GM18511 (cell line): Measurements from ENCODE around the gene KCTD17.

ENCODE experiments used
- ATAC-seq: cut with Tn5 transposase; IDR thresholded peaks from one replicate; pipeline ENCODE4 v1.9.1; 2021; ENCODE audit warnings: mild to moderate bottlenecking, moderate library complexity; ENCODE audit not compliant: unreplicated experiment

The KCTD17 gene

DNA sequence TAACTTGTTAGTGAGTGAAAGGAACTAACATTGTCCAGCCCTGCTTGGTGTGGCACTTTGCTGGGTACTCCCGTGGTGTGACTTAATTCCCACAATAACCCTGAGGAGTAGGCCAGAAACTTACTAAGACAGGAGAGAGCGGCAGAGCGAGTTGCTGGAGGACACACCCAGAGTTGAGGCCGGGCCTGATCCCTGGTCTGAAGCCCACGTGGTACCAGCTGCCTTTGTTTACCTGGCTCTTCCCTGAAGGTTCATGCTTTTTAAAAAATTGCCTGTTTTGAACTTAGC, 31.4 kb upstream of the KCTD17 start:
- no peak for ATAC-seq

DNA sequence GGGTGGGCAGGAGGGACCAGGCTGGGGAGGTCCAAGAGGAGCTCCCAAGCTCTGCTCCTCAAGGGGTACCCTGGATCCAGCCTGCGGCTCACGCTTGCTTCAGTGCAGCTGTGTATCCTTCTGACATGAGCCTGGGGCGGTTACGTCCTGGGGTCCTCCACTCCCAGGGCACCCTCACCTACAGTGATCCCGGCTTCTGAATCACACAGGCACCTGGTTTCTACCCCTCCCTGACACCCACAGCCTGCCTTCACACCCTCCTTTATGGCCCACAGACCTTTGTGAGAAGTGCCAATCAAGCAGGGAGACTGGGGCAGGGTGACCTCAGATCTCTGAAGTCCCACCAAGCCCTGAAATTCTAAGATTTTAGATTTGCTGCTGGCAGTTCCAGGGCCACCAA, 30.5 kb upstream of the KCTD17 start:
- no peak for ATAC-seq

DNA sequence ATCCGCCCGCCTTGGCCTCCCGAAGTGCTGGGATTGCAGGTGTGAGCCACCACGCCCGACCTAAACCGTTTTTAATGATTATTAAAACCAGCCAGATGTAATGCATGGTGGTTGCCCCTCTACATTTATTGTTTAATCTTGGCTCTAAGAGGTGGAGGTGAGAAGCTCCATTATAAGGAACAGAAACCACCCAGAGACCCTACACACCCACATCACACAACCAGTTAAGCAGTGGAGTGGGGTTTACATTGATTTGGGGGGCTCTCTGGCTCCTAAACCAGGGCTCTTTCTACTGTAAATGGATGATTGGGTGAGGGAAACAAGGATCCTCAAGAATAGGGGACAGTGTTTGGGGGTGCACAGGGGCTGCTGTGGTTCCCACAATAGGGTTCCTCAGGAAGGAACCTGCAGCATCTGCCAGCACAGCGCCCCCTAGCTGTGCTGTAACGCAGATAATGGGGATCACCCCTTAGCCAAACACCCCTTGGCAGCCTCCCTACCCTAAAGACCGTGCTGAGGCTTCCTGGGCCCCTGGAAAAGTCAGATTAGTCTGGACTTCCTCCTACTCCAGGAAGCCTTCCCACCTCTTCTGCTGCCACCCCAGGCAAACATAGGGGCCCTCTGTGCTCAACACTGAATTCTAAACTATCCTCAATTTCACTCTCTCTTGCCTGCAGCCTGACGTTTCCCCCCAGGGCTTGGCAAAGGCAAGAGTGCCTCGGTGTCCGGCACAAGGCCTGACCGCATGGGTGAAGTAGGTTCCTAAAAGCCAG, 29.6 kb upstream of the KCTD17 start:
- no peak for ATAC-seq

DNA sequence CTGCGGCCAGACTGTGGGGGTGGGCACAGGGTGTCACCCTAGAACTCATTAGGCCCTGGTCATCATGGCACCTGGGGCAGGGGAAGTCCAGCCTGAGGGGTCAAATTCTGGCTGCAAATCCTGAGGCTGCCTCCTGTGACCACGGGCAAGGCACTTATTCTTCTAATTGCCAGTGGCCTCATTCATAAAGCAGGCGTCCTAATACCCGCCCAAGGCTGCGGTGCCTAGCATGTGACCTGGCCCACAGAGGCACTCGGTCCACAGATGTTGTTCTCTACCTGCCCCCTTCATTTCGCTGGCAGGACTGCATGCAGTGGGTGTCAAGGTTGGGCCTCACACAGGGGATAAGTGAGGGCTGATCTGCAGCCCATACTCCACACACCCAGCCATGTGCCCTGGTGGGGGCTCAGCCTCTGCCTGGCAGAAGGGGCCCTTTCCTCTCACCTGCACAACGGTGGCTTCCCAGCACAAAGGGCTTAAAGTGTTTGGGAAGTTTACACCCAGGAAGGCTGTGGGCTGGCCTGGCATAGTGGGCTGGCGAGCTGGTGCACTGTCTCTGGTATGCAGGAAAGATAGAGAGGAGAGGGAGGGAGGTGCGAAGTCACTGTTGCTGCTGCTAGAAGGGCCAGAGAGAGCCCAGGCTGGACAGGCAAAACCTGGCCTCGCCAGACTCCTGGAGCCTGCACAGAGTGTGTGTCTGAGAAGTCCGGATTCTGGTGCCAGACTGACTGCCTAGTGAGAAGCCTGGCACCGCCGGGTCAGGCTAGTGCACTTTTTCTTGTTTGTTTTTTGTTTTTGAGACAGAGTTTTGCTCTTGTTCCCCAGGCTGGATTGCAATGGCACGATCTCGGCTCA, 28.8 kb upstream of the KCTD17 start:
- ATAC-seq: no peak

DNA sequence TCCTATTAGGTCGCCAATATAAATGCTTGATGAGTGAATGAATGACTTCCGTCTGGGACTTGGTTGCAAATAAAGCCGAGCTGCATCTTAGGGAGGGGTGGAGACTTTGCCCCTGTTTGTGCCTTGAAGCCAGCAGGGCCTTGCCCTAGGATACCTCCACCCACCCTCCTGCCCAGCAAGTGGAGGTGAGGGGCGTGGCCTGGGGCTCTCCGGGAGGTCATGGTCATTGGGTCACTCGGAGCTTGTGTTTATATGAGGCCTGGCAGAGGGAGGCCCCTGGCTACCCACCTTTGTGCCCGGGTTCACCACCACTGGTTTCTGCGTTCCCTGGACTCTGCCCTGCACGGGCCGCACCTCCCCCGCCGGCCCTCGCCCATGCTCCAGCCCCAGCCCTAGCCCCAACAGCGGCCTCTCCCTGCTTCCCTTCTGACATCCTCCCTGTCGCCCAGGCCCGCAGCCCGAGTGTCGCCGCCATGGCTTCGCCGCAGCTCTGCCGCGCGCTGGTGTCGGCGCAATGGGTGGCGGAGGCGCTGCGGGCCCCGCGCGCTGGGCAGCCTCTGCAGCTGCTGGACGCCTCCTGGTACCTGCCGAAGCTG, 27.7 kb upstream of the KCTD17 start:
- ATAC-seq: no peak

DNA sequence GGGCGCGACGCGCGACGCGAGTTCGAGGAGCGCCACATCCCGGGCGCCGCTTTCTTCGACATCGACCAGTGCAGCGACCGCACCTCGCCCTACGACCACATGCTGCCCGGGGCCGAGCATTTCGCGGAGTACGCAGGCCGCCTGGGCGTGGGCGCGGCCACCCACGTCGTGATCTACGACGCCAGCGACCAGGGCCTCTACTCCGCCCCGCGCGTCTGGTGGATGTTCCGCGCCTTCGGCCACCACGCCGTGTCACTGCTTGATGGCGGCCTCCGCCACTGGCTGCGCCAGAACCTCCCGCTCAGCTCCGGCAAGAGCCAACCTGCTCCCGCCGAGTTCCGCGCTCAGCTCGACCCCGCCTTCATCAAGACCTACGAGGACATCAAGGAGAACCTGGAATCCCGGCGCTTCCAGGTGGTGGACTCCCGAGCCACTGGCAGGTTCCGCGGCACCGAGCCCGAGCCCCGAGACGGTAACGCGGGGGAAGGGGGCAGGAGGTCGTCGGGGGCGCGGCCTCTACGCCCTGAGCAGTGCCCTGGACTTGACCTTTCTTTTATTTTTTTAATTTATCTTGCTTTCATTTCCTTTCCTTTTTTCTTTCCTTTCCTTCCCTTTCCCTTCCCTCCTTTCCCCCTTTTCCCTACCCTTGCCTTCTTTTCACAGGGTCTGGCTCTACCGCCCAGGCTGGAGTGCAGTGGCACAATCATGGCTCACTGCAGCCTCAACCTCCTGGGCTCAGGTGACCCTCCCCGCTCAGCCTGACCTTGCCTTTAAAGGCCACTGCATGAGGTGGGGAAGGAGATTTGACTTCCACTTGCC, 27.0 kb upstream of the KCTD17 start:
- ATAC-seq: no peak

DNA sequence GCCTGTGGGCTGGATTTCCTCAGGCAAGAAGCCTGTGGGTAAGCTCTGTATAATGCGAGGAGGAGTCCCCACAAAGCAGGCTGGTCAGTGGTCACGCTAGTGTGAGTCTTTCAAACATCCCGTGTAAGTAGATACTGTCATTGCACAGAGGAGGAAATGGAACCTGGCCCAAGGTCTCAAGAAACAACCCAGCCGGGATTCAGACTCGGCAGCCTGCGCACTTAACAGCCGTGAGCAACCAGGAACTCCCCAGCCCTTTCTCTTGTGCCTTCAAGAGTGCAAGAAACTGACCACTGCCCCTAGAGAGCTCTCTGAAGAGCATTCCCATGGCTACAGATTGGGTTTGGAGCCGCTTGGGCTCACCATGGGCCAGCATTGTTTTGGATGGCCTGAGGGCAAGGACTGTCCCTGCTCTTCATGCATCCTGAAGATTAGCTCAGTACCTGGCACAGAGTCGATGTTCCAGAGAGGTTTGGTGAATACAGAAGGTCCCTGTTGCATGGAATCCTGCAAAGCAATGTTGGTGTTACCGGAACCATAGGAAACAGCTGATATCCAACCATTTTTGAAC, 26.0 kb upstream of the KCTD17 start:
- ATAC-seq: no peak

DNA sequence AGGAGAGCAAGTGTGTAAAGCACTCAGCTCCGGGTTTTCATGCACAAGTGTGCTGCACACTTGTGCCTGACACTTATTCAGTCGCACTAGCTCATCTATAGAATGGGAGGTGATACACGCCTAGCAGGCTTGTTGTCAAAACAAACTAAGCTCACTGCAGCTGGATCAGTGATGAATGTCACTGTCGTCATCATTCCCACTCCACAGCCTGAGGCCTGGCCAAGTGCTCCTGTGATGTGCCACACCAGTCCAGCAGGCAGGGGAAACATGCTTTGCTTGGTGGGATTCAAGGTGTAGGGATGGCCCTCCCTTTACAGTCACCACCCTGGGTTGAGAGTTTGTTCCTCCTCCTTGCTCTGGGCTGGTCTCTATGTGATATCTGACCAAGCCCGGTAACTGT, 25.2 kb upstream of the KCTD17 start:
- ATAC-seq: no peak

DNA sequence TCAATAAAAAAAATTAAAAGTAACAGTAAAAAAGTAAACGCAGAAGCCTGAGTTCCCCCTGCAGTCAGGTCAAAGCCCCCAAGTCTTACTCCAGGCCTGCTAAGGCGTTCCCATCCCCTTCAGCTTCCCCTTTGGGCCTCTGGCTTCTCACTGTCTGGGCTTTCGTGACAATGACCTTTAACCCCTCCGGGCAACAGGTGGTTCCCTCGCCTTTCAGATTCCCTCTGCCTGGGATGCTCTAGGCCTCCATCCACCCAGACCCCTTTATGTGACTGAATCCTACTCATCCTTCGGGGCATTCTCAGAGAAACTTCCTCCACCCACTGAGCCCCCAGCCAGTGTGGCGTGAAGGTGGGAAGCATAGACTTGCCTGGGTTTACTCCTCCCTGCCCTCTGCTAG, 24.0 kb upstream of the KCTD17 start:
- ATAC-seq: no peak

DNA sequence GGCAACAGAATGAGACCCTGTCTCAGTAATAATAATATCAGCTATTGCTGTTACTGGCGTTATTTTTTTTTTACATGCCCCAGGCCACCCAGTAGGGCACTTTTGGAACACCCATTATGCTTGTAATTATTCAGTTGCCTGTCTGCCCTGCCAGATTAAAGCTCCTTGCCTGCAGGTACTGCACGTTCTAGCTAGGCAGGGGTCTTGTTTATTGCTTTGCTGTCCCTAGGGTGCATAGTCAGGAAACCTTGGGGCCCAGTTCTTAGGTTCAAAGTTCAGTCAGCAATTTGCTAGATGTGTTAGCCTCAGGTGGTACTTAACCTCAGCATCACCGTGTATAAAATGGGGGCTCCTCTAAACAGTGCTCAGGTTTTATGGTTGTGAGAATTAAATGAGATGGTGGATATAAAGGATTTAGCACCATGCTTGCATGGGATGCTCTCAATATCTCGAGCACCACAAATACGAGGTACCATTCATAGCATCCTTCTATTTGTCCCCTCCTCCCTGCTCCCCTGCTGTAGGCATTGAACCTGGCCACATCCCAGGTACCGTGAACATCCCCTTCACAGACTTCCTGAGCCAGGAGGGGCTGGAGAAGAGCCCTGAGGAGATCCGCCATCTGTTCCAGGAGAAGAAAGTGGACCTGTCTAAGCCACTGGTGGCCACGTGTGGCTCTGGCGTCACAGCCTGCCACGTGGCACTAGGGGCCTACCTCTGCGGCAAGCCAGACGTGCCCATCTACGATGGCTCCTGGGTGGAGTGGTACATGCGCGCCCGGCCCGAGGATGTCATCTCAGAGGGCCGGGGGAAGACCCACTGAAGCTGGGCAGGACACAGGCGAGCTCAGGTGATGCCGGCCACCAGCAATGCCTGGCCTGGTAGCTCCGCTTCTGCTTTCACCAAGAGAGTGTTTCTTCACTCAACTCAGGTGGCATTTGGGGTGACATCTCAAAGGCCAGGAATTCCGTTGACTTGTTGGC, 22.6 kb upstream of the KCTD17 start:
- no peak for ATAC-seq

DNA sequence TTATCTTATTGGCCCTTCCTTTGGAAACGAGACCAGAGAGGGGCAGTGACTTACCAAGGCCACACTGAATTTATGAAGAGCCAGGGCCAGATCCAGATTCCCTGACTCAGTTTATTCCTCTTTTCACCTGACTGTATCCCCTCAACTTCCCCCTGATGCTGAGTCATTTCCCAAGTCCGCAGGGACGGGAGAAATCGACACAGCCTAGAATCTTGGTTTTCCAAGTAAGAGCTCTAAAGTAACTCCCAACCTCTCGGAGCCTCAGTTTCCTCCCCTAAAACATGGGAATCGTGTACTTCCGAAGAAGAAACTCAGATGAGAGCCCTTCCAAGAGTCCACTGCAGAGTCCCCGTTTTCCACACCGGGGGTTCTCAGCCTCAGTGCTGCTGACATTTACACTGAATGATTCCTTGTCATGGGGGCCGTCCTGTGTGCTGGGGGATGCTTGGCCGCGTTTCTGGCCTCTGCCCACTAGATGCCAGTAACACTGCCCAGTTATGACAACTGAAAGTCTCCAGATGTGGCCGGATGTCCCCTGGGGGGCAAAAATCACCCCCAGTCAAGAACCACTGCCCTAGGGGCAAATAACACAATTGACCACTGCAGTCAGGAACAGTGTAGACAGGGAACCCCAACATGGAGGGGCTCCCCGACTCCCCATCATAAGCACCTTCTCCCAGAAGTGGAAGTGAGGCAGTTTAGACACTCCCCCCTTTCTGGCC, 20.8 kb upstream of the KCTD17 start:
- ATAC-seq: no peak

DNA sequence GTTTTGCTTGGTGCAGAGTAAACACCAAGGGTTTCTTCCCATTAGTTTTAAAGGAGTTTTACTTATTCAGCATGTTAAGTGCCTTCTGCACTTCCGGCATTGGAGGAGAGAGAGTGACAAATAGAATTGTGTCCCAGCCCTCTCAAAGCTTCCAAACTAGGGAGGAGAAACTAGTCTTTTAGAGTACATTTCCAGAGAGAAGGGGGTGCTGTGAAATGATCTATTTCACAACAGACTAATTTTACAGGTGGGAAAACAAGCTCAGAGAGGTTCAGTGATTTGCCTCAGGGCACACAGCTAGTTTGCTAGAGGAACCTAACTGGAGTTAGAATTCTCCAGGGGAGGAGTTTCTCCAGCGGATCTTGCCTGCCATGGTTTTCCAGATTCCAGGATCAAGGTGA, 19.4 kb upstream of the KCTD17 start:
- no peak for ATAC-seq

DNA sequence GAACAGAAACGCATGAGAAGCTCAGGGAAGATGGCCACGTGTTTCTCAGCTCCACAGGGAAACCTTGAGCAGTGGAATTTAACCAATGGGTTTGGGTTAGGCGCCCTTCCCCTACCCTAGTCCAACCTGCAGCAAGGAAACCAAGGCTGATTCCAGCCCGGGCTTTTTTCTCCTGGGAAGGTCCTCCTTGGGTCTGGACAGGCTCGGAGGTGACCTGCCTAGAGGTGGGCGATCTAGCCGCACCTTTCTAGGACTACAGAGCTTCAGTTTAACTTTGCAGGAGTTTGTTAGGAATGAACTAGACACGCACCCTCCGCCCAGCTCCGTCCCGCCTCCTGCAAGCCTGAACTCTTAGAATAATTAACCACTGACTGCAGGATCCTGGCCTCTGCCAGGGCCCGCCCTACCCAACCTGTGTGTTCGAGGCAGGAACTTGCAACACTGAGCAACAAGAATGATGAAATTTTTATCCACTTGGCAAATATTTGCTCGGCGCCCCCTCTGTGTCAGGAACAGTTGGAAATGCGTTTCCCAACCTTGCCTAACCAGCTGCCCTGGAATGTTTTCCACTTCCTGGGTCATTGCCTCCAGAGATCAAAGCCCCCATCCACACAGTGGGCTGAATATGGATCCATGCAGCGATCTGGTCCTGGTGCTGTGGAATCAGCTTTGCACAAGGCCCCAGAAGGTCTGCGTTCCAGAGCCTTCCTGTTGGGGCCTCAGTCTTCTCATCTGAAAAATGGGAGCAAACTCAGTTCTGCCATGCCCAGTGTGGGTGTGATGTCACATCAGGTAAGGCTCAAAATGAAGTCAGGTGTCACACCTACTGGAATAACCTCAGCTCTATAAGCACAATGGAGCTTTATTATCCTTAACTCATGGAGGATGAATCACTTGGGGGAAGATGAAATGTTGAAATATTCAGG, 18.7 kb upstream of the KCTD17 start:
- ATAC-seq: no peak

DNA sequence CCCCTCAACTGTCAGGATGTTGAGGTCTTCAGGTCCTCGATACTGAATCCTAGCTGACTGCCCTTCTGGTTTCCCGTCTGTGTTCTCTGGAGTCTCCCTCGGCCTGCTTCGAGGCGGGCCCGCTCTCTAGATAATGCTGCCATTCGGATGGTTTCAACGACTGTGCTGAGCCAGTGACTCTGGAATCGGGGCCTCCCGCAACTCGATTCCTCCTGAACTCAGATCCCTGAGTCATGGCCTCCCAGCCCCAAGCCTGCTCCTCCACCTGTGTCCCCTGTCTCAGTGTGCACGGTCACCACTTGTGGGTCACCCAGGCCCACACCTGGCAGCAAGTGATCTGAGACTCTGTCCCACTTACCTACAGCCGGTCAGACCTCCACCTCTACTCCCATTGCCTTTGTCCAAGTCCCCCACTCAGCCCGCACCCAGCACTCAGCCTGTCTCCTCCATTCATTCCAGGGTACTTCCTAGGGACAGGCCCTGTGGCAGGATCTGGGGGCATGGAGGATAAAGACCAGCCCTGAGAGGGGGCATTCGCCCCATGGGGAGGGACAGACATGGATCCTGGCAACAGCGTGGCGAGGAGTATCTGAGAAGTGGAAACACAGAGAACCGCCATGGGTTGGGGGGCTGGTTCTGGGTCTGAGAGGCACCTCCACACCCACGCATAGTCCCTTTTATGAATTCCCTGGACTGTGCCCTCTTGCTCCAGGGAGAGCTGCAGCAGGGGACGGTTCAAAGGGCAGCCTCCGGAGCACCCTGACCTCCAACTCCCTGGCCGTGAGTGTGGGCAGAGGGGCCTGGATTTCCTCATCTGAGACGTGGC, 17.7 kb upstream of the KCTD17 start:
- ATAC-seq: no peak

DNA sequence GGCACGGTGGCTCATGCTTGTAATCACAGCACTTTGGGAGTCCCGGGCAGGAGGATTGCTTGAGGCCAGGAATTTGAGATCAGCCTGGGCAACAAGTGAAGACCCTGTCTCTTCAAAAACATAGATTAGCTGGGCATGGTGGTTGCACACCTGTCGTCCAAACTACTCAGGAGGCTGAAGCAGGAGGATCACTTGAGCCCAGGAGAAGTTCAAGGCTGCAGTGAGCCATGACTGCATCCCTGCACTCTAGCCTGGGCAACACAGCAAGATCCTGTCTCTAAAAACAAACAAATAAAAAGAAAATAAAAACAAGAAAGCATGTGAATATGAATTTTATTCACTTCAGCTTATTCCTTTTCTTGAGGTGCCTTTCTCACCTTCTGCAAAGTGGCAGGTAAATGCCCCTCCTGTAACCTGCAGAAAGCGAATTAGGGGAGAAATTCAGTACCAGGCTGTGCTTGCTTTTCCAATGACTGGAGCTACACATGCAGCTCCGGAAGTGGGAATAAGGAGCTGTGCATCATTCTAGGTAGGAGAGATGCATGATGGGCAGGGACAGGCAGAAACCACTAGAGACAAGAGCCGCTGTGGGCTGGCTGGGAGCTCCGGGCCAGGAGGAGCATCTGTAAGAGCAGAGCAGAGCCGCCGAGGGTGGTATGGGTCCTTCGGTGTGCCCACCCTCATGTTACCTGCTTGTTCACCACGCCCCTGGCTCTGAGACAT, 14.7 kb upstream of the KCTD17 start:
- ATAC-seq: no peak

DNA sequence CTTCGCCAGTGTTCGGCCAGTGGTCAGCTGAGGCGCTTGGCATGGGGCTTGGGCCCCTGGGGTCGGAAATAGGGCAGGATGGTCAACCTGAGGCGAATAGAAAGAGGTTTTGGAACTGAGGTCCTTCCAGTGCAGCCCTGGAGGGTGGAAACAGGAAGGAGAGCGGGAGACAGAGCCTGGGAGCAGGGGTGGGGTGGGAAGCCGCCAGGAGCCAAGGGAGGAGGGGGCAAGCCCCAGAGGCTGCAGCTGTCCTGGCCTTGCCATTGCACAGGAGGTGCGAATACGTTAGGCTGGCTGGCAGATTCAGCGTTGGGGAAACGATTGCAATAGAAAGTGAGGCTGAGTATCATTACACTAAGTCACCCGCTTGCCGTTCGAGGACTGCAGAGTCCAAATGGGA, 13.9 kb upstream of the KCTD17 start:
- ATAC-seq: no peak

DNA sequence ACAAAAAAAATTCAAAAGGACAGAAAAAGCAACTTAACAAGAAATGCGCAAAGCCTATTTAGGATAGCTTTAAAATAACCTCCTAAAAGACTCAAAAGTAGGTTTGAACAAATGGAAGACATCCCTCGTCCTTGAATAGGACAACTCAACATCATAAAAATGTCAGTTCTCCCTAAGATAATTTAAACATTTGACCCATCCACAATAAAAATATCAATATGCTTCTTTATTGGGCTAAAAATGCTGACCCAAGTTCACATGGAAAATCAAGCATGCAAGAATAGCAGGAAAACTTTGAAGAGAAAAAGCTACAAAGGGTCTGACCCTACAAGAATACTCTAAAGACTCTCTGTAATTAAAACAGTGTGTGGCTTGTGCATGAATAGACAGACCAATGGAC, 12.1 kb upstream of the KCTD17 start:
- ATAC-seq: no peak
